Measurements from ENCODE around the gene LIPI.
"Not testable (repeated sequence)": the region's sequence is repeated elsewhere in the genome, so short reads cannot be mapped to it uniquely, and the experiment has no call there.

The LIPI gene

DNA sequence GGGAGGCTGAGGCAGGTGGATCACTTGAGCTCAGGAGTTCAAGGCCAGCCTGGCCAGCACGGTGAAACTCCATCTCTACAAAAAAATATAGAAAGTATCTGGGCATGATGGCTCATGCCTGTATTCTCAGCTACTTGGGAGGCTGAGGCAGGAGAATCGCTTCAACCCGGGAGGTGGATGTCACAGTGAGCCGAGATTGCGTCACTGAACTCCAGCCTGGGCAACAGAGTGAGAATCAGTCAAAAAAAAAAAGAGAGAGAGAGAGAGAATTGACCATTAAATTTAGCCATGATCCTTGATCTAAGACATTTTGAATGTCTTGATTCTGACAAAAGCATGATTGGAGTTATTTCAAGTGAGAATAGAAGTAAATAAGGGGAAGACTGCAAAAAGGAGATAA, 24.3 kb upstream of the LIPI start:
- Histone ChIP-seq H4K20me1 (no peaks in the 10 kb centered on the region), H3K36me3 (no peaks in the 10 kb centered on the region), H3K9ac (no peak overlapping the region), H3K9me3 (peaks cover 7% of the 10 kb centered on the region), H3K27ac (no peak overlapping the region), H3K4me2 (no peak overlapping the region), H3K27me3 (no peaks in the 10 kb centered on the region), H3K4me3 (no peak overlapping the region), H3K4me1 (no peaks in the 10 kb centered on the region)
- no peak for TF ChIP-seq Cebpa-rat (IDR thresholded peaks at IDR 0.05)

DNA sequence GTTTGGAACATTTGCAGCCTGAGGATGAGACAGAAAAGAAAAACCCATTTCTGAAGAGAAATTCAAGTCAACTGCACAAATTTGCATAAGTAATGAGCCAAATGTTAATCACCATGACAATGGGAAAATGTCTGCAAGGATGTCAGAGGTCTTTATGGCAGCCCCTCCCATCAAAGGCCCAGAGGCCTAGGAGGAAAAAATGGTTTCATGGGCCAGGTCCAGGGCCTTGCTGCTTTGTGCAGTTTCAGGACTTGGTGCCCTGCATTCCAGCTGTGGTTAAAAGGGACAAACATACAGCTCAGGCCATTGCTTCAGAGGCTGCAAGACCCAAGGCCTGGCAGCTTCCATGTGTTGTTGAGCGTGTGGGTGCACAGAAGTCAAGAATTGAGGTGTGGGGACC, 18.6 kb upstream of the LIPI start:
- Histone ChIP-seq H3K9ac (no peak overlapping the region), H3K4me2 (no peak overlapping the region), H3K36me3 (no peaks in the 10 kb centered on the region; the same call in 1 of the 2 replicates), H3K4me3 (no peak overlapping the region), H4K20me1 (no peaks in the 10 kb centered on the region), H3K4me1 (no peaks in the 10 kb centered on the region), H3K9me3 (peaks cover 25% of the 10 kb centered on the region), H3K27me3 (no peaks in the 10 kb centered on the region), H3K27ac (no peak overlapping the region)
- no peak for TF ChIP-seq Cebpa-rat (IDR thresholded peaks at IDR 0.05)

DNA sequence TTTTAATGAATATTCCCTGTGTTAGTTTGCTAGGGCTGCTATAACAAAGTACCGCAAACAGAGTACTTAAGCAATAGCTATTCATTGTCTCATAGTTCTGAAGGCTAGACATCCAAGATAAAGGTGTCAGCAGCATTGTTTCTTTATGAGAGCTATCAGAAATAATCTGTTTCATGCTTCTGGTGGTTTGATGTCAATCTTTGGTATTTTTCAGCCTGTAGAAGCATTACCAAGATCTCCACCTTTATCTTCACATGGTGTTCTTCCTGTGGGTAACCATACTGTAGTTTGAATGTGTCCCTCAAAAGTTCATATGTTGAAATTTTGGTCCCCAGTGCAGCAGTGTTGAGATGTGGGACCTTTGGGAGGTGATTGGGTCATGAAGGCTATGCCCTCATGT, 12.6 kb upstream of the LIPI start:
- no peaks in the 10 kb centered on the region for H3K36me3 ChIP-seq
- no peaks in the 10 kb centered on the region for H3K27me3 ChIP-seq
- no peak overlapping the region for H3K4me2 ChIP-seq
- H3K9ac ChIP-seq: no peak overlapping the region
- H3K27ac ChIP-seq: no peak overlapping the region
- TF ChIP-seq Cebpa-rat (IDR thresholded peaks at IDR 0.05): no peak
- H3K4me1 ChIP-seq: no peaks in the 10 kb centered on the region
- H3K9me3 ChIP-seq: peaks cover under 1% of the 10 kb centered on the region
- H3K4me3 ChIP-seq: no peak overlapping the region
- no peaks in the 10 kb centered on the region for H4K20me1 ChIP-seq

DNA sequence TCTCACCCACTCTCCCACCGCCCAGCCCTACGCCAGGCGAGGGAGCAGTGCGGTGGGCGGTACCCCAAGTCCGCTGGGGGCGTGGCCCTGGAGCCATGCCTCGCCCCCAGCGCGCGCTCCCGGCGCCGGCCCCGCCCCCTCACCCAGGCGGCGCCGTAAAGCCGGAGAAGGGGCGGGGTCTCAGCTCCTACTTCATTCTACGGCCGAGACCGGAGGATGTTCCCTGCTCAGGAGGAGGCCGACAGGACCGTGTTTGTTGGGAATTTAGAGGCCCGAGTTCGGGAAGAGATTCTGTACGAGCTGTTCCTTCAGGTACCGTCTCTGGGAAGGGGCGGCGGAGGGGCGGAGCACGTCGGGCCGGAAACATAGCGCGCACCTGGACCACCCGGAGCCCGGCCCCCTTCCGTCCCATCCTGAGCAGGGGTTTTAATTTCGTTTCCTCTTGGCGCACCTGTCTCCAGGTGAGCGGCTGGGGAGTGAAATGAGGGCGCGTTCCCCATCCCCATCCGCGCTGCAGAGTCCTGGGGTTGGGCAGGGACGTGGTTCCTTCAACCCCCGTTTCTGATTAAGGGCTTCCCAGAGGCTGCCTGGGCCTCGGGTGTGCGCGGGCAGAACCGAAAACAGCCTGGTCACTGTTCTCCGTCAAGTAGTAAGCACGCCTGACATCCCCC, 5.4 kb upstream of the LIPI start, which contains the start of gene RBM11:
Gene RBM11, plus strand, starts transcription at position 187 of the 671 bp plus-strand sequence. Its CDS starts 30 bp downstream, at position 217.
- H3K9me3 ChIP-seq: peaks cover 8% of the 10 kb centered on the region; the same call in 1 of the 2 replicates
- H4K20me1 ChIP-seq: no peaks in the 10 kb centered on the region
- no peaks in the 10 kb centered on the region for H3K4me1 ChIP-seq
- no peaks in the 10 kb centered on the region for H3K36me3 ChIP-seq
- TF ChIP-seq Cebpa-rat (IDR thresholded peaks at IDR 0.05): no peak
- no peaks in the 10 kb centered on the region for H3K27me3 ChIP-seq
- no peak within 1 kb of the TSS for H3K27ac ChIP-seq
- H3K4me3 ChIP-seq: peak within 1 kb of the TSS; percentile 74
- peak within 1 kb of the TSS; percentile 71 for H3K4me2 ChIP-seq
- 0 out of 2 replicates have a peak within 1 kb of the TSS, but pooled peaks have one; percentile 45 for H3K9ac ChIP-seq

DNA sequence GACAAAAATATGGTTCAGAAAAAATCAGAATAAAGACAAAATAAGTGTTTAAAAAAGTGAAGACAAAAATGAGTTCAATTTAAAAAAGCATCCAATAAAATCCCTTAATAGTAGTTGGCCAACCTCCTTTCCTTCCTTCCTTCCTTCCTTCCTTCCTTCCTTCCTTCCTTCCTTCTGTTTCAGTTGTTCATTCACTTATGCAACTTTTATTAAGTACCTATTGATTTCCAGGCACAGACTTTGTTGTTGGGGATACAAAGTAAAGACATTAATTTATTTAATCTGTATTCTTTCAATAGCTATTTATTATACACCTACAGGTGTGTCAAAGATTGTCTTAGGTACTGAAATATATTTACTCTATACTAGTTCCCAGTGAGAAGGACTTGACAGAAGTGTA, 2.4 kb upstream of the LIPI start:
- no peaks in the 10 kb centered on the region for H3K27me3 ChIP-seq
- H3K36me3 ChIP-seq: no peaks in the 10 kb centered on the region
- no peaks in the 10 kb centered on the region for H3K4me1 ChIP-seq
- no peaks in the 10 kb centered on the region for H4K20me1 ChIP-seq
- no peak for TF ChIP-seq Cebpa-rat (IDR thresholded peaks at IDR 0.05)
- no peak overlapping the region for H3K4me2 ChIP-seq
- no peak overlapping the region for H3K4me3 ChIP-seq
- H3K9ac ChIP-seq: no peak overlapping the region
- H3K9me3 ChIP-seq: peaks cover 8% of the 10 kb centered on the region; the same call in 1 of the 2 replicates
- no peak overlapping the region for H3K27ac ChIP-seq

DNA sequence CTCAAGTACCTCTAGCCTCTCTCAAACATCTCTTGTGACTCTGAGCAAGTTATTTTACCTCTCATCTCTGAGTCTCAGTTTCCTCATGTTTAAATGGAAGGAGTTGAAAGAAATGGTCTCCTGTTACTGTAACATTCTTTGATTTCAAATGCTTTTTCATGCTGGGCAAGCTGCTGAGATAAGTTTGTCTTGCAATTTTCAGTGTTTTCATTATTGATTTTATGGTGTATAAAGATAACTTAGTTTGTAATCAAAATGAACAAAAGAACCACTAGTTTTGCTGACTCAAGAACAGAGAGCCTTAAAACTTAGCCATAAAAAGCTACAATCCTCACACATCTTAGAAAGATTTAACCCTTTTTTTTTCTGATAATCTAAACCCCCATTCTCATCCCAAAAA, 4.5 kb downstream of the LIPI start:
- Histone ChIP-seq H3K27me3 (no peaks in the 10 kb centered on the region), H3K4me1 (no peaks in the 10 kb centered on the region), H3K4me2 (no peak overlapping the region), H3K36me3 (no peaks in the 10 kb centered on the region), H3K9me3 (no peaks in the 10 kb centered on the region), H3K27ac (no peak overlapping the region), H3K9ac (no peak overlapping the region), H3K4me3 (no peak overlapping the region), H4K20me1 (no peaks in the 10 kb centered on the region)
- TF ChIP-seq Cebpa-rat (IDR thresholded peaks at IDR 0.05): no peak

DNA sequence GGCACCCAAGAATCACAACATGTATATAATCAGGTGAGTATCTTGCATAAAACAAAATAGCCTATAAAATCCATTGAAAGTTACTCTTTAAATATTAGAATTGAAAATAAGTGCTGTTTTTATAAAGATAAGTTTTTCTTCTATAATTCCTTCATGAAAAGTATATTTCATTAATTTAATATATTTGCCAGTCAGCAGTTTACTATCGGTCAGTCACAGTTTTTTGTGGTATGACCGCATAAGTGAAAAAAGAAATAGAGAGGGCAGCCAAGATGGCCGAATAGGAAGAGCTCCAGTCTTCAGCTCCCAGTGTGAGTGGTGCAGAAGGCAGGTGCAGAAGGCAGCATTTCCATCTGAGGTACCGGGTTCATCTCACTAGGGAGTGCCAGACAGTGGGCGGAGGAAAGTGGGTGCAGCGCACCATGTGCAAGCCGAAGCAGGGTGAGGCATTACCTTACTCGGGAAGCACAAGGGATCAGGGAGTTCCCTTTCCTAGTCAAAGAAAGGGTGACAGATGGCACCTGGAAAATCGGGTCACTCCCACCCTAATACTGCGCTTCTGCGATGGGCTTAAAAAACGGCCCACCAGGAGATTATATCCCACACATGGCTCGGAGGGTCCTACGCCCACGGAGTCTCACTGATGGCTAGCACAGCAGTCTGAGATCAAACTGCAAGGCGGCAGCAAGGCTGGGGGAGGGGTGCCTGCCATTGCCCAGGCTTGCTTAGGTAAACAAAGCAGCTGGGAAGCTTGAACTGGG, 44.1 kb downstream of the LIPI start:
- H3K4me1 ChIP-seq, H3K36me3 ChIP-seq, H4K20me1 ChIP-seq, H3K4me3 ChIP-seq, H3K9me3 ChIP-seq, H3K9ac ChIP-seq, H3K27ac ChIP-seq, H3K4me2 ChIP-seq, H3K27me3 ChIP-seq: not testable (repeated sequence)

DNA sequence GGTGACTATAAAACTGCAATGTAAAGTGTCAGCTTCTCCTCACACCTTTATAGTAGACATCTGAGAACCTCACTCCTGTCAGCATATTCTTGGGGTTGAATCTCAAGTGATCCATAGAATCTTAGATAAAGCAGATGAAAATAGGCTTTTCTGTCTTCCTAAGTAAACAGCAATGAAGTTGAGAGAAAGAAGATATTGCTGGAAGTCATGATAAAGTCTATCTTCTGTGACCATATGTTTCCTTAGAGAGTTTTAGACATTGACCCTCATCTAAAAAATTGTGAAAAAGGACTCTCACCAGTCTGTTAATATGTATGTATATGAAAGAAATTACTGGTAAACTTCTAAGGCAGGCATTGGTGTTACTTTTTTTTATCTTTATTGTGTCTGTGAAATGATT, 66.8 kb downstream of the LIPI start:
- no peak for TF ChIP-seq Cebpa-rat (IDR thresholded peaks at IDR 0.05)
- Histone ChIP-seq H3K27ac (no peak overlapping the region), H3K4me2 (no peak overlapping the region), H3K4me1 (no peaks in the 10 kb centered on the region), H3K27me3 (no peaks in the 10 kb centered on the region), H3K9me3 (no peaks in the 10 kb centered on the region), H3K36me3 (no peaks in the 10 kb centered on the region), H3K4me3 (no peak overlapping the region), H4K20me1 (no peaks in the 10 kb centered on the region), H3K9ac (no peak overlapping the region)

DNA sequence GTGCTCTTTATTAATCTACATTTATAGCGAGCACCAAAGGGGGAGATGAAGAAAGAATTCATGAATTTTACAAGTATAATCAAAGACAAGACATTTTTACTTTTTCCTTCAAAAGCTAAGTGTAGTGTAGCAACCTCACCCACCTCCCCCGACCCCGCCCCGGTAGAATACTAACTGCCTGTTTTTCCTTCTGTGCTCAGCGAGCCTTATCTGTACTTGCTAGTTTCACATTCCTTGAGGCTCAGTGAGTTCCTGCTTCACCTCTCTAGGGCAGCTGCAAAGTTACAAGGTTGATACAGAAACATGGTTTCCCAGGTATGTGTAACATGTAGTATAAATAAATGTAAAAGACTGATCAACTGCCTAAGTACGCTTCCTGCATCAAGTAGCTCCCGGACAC, 86.5 kb downstream of the LIPI start:
- no peaks in the 10 kb centered on the region for H4K20me1 ChIP-seq
- H3K27me3 ChIP-seq: no peaks in the 10 kb centered on the region
- H3K9me3 ChIP-seq: peaks cover 34% of the 10 kb centered on the region
- TF ChIP-seq Cebpa-rat (IDR thresholded peaks at IDR 0.05): no peak
- H3K36me3 ChIP-seq: peaks cover 19% of the 10 kb centered on the region; the same call in 1 of the 2 replicates
- H3K9ac ChIP-seq: no peak overlapping the region
- H3K4me3 ChIP-seq: 0 out of 2 replicates have a peak overlapping the region, but pooled peaks have one; percentile 19
- no peak overlapping the region for H3K27ac ChIP-seq
- peak overlapping the region; percentile 11 for H3K4me2 ChIP-seq
- peaks cover 41% of the 10 kb centered on the region for H3K4me1 ChIP-seq

DNA sequence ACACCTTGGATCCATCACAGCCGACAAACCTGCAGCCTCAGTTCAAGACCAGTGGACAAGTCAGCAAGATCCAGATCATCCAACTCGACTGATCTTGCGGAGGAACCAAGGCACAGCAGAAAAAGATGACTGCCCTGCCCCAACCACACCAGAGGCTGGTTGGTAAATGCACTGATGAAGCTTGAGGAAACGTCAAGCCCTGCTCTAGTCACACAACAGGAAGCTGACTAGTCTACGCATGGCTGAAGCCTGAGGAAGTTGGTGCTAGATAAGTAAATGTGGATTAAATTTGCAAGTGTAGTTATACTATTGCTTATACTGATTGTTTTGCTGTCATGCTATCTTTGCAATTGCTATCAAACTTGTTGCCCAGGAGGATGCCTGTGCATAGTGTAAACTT, 89.0 kb downstream of the LIPI start:
- Histone ChIP-seq H3K4me2 (peak overlapping the region; percentile 76), H3K4me3 (no peak overlapping the region), H3K9me3 (peaks cover 34% of the 10 kb centered on the region), H3K9ac (no peak overlapping the region), H3K36me3 (peaks cover 19% of the 10 kb centered on the region; the same call in 1 of the 2 replicates), H3K27ac (peak overlapping the region; percentile 37), H3K27me3 (no peaks in the 10 kb centered on the region), H3K4me1 (peaks cover 41% of the 10 kb centered on the region), H4K20me1 (no peaks in the 10 kb centered on the region)
- no peak for TF ChIP-seq Cebpa-rat (IDR thresholded peaks at IDR 0.05)

Measured in BLaER1 (cell line).